HG03575 (cell line): ENCODE results near the gene F11.
"Not testable (repeated sequence)": the region's sequence is repeated elsewhere in the genome, so short reads cannot be mapped to it uniquely, and the experiment has no call there.

Experiments used
- ATAC-seq: cut with Tn5 transposase; IDR thresholded peaks from one replicate; pipeline ENCODE4 v1.9.1; 2021; ENCODE audit not compliant: unreplicated experiment, insufficient number of reproducible peaks, low FRiP score; ENCODE audit errors: extremely low read depth

F11 gene

GRCh38 chr4:186294160-186294559 lies 28.2 kb downstream of the F11 start:
- no peak for ATAC-seq

- no peak for ATAC-seq
These were observed 30.5 kb downstream of the F11 start for GRCh38 chr4:186296481-186296880.

- ATAC-seq: no peak
These were observed 31.1 kb downstream of the F11 start for GRCh38 chr4:186297013-186297645.

- ATAC-seq: no peak
These were observed 32.1 kb downstream of the F11 start for GRCh38 chr4:186298031-186298647.

GRCh38 chr4:186299291-186299690 lies 33.3 kb downstream of the F11 start:
- ATAC-seq: no peak

GRCh38 chr4:186300659-186301390 lies 34.8 kb downstream of the F11 start:
- ATAC-seq: no peak

GRCh38 chr4:186304216-186304615 lies 38.2 kb downstream of the F11 start:
- no peak for ATAC-seq

DNA sequence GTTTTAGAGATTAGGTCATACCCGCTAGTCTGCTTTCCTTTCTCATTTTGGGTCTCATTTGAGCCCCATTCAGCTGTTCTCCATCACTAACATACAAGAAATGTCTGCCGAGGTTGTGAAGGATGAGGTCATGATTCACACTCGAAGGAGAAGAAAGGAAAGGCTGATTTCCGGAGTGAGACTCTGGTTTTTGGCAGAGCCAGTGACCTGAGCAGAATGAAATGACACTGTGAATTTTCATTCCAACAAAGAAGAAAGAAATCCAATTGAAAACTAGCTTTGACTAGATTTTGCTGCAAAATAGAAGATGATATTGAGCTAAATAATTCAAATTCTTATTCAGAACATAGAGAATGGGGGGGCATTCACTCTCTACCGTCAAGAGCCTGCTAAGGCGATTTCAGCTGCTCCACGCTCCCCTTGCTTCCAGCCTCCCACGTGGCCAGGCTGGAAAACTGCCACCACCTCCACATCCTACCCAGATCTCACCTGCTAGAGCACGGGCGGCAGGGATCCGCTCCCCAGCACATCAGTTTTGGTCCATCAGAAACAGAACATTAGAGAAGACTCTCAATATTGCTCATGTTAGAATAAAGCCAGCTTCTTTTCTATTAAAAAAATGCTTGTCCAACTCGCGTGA lies 39.0 kb downstream of the F11 start:
- no peak for ATAC-seq

DNA sequence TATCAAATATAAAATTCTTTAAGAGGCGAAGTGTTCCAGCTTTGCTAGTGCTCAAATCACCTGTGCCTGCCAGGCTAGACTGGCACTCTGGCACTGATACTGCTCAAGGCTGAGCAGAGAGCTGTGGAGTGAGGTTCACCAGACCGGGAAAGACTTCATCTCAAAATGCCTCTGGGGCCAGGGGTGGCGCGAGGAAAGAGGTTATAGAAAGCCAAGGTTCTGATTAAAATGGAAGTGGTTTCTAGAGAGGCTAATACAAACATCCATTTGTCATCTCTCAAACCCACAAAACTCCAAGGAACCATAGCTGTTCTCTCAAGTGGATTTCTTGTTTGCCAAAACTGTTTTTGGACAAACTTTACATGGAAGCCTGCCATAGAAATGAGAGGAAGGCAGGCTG lies 41.5 kb downstream of the F11 start:
- ATAC-seq: no peak

DNA sequence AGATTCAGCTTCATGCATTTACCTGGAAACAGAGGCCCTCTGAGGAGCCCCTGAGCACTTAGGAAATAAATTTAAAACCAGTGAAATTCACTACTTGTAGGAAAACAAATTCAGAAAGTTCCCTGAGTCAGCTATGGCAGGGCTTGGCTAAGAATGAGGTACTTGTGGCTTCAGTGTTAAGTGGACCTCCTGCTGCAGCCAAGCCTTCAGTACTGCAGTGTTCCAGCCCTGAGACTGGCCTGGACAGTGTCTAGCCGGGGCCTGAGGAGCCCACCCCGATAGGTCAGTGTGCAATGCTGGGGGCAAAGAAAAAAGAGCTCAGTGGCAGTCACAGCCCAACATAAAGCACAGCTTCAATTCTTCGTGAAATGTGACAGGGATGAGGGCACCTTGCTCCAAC lies 41.9 kb downstream of the F11 start:
- no peak for ATAC-seq

- ATAC-seq: no peak
These were observed 52.5 kb downstream of the F11 start for GRCh38 chr4:186318481-186318880.

- not testable (repeated sequence) for ATAC-seq
These were observed 58.7 kb downstream of the F11 start for GRCh38 chr4:186324660-186325059.

DNA sequence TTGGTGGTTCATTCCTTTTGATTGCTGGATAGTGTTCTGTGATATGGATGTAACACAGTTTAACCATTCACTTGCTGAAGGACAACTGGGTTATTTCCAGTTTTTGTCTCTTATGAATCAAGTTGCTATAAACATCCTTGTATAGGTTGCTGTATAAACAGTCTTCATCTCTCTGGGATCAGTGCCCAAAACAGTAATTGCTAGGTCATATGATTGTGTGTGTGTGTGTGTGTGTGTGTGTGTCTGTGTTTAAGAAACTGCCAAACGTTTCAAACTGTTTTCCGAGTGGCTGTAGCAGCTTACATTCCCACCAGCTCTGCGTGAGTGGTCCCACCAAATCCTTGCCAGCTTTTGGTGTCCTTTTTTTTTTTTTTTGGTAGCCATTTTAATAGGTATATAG lies 60.4 kb downstream of the F11 start:
- ATAC-seq: no peak

GRCh38 chr4:186329372-186329771 lies 63.4 kb downstream of the F11 start:
- ATAC-seq: no peak

DNA sequence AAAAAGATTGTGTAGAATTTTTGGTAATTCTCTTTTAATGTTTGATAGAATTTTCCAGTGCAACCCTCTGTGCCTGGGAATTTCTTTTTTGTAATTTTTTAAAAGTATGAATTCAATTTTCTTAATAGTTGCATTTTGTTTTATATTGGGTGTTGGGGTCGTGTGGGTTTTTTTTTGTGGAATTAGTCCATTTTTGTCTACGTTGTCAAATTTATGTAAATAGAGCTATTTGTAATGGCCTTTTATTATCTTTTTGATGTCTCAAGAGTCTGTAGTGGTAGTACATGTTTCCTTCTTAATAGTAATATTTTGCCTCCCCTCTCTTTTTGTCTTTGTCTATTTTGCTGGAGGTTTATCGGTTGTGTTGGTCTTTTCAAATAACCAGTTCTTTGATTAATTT lies 64.4 kb downstream of the F11 start:
- ATAC-seq: no peak

DNA sequence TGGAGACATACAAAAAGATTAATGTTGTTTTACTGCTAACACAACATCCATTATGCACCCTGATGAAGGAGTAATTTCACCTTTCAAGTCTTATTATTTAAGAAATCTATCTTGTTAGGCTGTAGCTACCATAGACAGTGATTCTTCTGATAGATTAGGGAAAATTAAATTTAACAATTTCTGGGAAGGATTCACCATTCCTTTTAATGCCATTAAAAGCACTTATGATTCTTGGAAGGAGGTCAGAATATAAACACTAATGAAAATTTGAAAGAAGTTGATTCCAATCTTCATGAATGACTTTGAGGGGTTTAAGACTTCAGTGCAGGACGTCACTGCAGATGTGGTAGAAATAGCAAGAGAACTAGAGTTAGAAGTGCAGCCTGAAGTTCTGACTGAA lies 69.8 kb downstream of the F11 start:
- ATAC-seq: no peak
